Peyer's patch (tissue), 4 donors: ENCODE results near the gene DLK1.

ENCODE experiments used
- POLR2A ChIP-seq, 2 donors: fragments of 450-650 bp; IDR thresholded peaks; one replicate each; pipeline ENCODE4 v1.5.1; 2017; ENCODE audit warnings: antibody characterized with exemption in 2 of 2, mild to moderate bottlenecking in 2 of 2, moderate library complexity in 2 of 2
- TF ChIP-seq, protein P1 (sequence below), 6 experiments: fragments of 450-650 bp in 4 of 6; fragments of 200-600 bp in 2 of 6; sonication (generic) in 1 of 6; IDR thresholded peaks; one replicate each; pipeline ENCODE4 v1.5.1; 2017 to 2019; ENCODE audit warnings: antibody characterized with exemption in 6 of 6, mild to moderate bottlenecking in 3 of 6, moderate library complexity in 1 of 6

DNA sequence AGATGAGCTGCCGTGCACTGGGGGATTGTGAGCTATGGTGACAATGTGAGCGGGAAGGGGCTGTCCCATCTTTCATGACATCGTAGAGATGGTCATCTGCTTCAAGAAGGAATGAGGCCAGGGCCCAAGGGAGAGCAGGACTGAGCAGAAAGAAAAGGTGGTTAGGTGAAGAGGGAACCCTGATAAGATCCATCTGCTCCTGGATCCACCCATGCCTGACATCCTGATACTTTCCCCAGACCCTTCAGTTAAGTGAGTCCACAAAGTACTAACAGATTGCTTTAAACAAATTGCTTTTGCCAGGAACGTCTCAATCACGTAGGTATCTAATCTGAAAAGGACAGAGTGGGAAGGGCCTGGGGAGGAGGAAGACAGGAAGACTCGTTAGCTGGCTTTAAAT, 25.4 kb upstream of the DLK1 start:
- TF ChIP-seq, protein P1, sequence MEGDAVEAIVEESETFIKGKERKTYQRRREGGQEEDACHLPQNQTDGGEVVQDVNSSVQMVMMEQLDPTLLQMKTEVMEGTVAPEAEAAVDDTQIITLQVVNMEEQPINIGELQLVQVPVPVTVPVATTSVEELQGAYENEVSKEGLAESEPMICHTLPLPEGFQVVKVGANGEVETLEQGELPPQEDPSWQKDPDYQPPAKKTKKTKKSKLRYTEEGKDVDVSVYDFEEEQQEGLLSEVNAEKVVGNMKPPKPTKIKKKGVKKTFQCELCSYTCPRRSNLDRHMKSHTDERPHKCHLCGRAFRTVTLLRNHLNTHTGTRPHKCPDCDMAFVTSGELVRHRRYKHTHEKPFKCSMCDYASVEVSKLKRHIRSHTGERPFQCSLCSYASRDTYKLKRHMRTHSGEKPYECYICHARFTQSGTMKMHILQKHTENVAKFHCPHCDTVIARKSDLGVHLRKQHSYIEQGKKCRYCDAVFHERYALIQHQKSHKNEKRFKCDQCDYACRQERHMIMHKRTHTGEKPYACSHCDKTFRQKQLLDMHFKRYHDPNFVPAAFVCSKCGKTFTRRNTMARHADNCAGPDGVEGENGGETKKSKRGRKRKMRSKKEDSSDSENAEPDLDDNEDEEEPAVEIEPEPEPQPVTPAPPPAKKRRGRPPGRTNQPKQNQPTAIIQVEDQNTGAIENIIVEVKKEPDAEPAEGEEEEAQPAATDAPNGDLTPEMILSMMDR (IDR thresholded peaks at IDR 0.05) = no peak
- no peak for TF ChIP-seq POLR2A (IDR thresholded peaks at IDR 0.05)
